HL-60 (cell line): ENCODE results near the gene OPRD1.

Experiments
- DNase-seq, 2 experiments: peaks; one replicate each; pipeline ENCODE4 v3.0.0-alpha.2; 2010 to 2020; ENCODE audit warnings: low read depth in 1 of 2, low spot score in 1 of 2
- H3K27ac ChIP-seq: fragments of 250-450 bp; sonication (Bioruptor Pico); replicated peaks from 2 replicates; pipeline ENCODE4 v1.5.1; 2020; ENCODE audit warnings: mild to moderate bottlenecking, moderate library complexity
- H3K27me3 ChIP-seq: fragments of 250-450 bp; sonication (Bioruptor Pico); 2 replicates; pipeline ENCODE4 v1.5.1; 2021; ENCODE audit warnings: mild to moderate bottlenecking, moderate library complexity; ENCODE audit not compliant: insufficient read depth, poor library complexity, severe bottlenecking
- H3K4me3 ChIP-seq: replicated peaks from 2 replicates; pipeline ENCODE4 v1.5.1; 2011; ENCODE audit warnings: mild to moderate bottlenecking, control low read depth, low read length; ENCODE audit not compliant: insufficient read depth
- CTCF ChIP-seq: IDR thresholded peaks from one replicate; pipeline ENCODE4 v1.5.1; 2011; ENCODE audit warnings: low read length, control low read depth, inconsistent platforms; ENCODE audit not compliant: insufficient read depth
- GABPA ChIP-seq: IDR thresholded peaks from 2 replicates; pipeline ENCODE4 v1.6.1; 2012; ENCODE audit warnings: low read depth
- POLR2AphosphoS5 ChIP-seq: IDR thresholded peaks from 2 replicates; pipeline ENCODE4 v1.6.1; 2012; ENCODE audit warnings: low read depth
- REST ChIP-seq: IDR thresholded peaks from 2 replicates; pipeline ENCODE4 v1.6.1; 2012; ENCODE audit warnings: low read depth; ENCODE audit not compliant: insufficient replicate concordance
- SPI1 ChIP-seq: IDR thresholded peaks from 2 replicates; pipeline ENCODE4 v1.6.1; 2012; ENCODE audit warnings: low read depth, mild to moderate bottlenecking, borderline replicate concordance

Gene OPRD1

DNA sequence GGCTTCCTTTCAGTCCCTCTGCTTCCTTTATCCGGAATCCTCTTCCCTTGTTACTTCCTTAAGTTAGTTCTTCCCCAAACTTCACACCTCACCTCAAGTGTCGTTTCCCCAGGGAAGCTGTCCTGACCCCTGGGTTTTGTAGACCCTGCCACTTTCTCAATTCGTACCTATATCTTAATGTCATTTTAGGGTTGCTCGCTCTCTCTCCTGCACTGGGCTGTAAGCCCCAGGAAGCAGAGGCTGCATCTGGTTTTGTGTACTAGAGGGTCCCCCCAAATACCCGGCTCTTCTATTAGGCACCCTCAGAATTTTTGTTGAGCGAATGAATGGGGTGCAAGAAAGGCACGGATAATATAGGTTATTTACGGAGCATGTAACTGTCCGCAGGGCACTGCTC is 603 bp upstream of the OPRD1 start:
- no peak for DNase-seq
- TF ChIP-seq CTCF, result no peak
- no peak for TF ChIP-seq REST
- TF ChIP-seq GABPA, result no peak
- TF ChIP-seq POLR2AphosphoS5, result no peak
- no peak for TF ChIP-seq SPI1
- Histone ChIP-seq H3K4me3 (no peak overlapping the region), H3K27me3 (peaks cover 32% of the 10 kb centered on the region), H3K27ac (no peak overlapping the region)

DNA sequence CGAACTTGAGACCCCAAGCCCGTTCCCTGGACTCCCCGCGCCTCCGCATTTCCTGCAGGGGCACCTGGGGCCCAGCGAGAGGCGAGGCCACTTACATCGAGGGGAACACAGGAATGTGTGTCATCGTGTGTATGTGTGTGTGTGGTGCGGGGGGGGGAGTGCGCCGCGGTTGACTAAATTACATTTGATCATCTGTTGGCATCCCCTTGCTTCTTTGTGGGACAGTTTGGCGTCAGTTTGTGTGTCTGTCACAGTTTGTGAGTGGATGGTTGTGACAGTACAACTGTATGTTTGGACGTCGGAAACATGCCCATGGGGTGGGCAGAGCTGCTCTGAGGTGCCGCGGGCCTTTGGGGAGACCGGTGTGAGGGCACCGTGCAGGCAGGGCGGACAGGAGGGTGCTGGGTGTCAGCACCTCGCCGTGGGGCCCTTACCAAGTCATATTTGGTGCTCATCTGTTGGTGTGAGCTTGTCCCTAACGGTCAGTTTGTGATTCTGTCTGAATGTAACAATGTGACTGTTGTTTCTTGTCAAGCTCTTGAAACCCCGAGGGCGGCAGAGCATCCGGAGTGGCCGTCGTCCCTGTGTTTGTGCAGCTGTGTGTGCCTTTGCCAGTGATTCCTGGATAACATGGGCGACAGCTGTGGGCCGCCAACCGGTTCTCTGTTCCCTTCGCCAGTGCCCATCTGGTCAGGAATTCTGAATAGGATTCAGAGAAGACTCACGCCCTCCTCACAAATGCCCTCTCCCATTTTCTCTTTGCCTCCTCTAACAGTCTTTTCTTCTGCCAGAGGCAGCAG is 899 bp downstream of the OPRD1 start:
- TF ChIP-seq POLR2AphosphoS5 (no peak), SPI1 (no peak)
- Histone ChIP-seq H3K27me3 (peaks cover 35% of the 10 kb centered on the region), H3K4me3 (no peak overlapping the region), H3K27ac (no peak overlapping the region)
- no peak for DNase-seq

- peaks cover 35% of the 10 kb centered on the region for H3K27me3 ChIP-seq
- no peak overlapping the region for H3K4me3 ChIP-seq
- TF ChIP-seq SPI1, result no peak
- TF ChIP-seq CTCF, result no peak
- no peak for TF ChIP-seq GABPA
- TF ChIP-seq REST, result no peak
- TF ChIP-seq POLR2AphosphoS5, result no peak
- DNase-seq, result no peak
- H3K27ac ChIP-seq, result no peak overlapping the region
These were observed 2.0 kb downstream of the OPRD1 start for GRCh38 chr1:28813931-28814465.

DNA sequence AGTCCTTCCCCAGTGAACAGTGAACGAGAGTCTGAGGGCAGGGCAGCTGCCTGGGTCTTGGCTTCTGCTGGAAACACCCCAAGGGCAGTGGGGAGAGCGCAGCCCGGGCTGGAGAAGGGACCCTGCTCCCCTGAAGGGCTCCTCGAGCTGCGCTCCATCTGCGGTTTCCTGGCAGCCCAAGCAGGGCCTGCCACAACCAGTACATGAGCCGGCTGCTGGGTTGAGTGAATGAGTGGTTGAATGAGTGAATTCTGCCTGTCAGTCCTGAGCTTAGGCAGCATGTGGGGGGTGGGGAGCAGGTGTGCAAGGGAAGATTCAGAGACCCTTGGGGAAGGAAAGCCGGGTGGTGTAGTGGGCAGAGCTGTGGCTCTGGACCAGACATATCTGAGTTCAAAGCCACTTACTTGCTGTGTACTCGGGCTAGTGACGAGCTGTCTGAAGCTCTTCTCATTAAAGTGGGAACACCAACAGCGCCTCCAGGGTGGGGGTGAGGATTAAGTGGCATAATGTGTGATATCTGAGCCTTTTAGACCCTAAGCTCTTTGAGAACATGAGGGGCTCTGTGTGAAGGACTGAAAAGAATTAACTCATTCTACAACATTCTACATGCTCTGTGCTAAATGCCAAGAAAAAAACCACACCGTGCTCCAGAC is 3.7 kb downstream of the OPRD1 start:
- H3K4me3 ChIP-seq, result no peak overlapping the region
- no peak for DNase-seq

More for the DNA sequence above, 3.7 kb downstream of the OPRD1 start:
- Histone ChIP-seq H3K27me3 (peaks cover 31% of the 10 kb centered on the region), H3K27ac (no peak overlapping the region)
- TF ChIP-seq GABPA (no peak), POLR2AphosphoS5 (no peak), SPI1 (no peak)
